Thoracic aorta (tissue), 2 donors: ENCODE data around the gene CENPH. TPM values are rescaled to one million over a fixed set of nuclear protein-coding genes. Genes with fewer than 3 reads are reported as not detected.

Experiments
- ATAC-seq: fragments of 150-250 bp; one replicate; pipeline ENCODE4 v1.8.0; 2017; ENCODE audit warnings: low read depth; ENCODE audit not compliant: insufficient number of reproducible peaks, low FRiP score
- DNase-seq: peaks from one replicate; pipeline ENCODE4 v3.0.0-alpha.2; 2020; ENCODE audit warnings: low spot score
- H3K27ac ChIP-seq, 2 donors: fragments of 200-600 bp; sonication (generic); 1 replicate in 1 of 2; 2 replicates in 1 of 2; pipeline ENCODE4 v1.5.1; 2016; ENCODE audit warnings: mild to moderate bottlenecking in 2 of 2, moderate library complexity in 2 of 2
- H3K27me3 ChIP-seq: fragments of 200-600 bp; sonication (generic); replicated peaks from 2 replicates; pipeline ENCODE4 v1.6.0; 2016; ENCODE audit warnings: mild to moderate bottlenecking; ENCODE audit not compliant: insufficient read depth
- H3K36me3 ChIP-seq: fragments of 200-600 bp; sonication (generic); one replicate; pipeline ENCODE4 v1.5.1; 2016
- H3K4me1 ChIP-seq, 2 donors: fragments of 200-600 bp; sonication (generic); 1 replicate in 1 of 2; 2 replicates in 1 of 2; pipeline versions ENCODE4 v1.5.1 to v1.6.0; 2016; ENCODE audit warnings: low read depth in 2 of 2, mild to moderate bottlenecking in 1 of 2; ENCODE audit not compliant: control insufficient read depth in 1 of 2
- H3K4me3 ChIP-seq: fragments of 200-600 bp; sonication (generic); 2 replicates; pipeline ENCODE4 v1.5.1; 2016; ENCODE audit warnings: mild to moderate bottlenecking
- H3K9me3 ChIP-seq: fragments of 200-600 bp; sonication (generic); 2 replicates; pipeline ENCODE4 v1.5.1; 2016
- total RNA-seq, 2 donors: library from RNA; depleted of rRNA; stranded (reverse); fragments of >200 nt; gene quantifications; one replicate each; pipeline versions ENCODE4 v1.1.0 to v1.2.3, GENCODE V29; 2016
- TF ChIP-seq, protein P1 (sequence below): fragments of 200-600 bp; sonication (generic); IDR thresholded peaks from one replicate; pipeline ENCODE4 v1.5.1; 2019; ENCODE audit warnings: antibody characterized with exemption

The CENPH gene
- total RNA-seq, 2 donors from 2014 or later: 1.3 to 1.8 TPM

DNA sequence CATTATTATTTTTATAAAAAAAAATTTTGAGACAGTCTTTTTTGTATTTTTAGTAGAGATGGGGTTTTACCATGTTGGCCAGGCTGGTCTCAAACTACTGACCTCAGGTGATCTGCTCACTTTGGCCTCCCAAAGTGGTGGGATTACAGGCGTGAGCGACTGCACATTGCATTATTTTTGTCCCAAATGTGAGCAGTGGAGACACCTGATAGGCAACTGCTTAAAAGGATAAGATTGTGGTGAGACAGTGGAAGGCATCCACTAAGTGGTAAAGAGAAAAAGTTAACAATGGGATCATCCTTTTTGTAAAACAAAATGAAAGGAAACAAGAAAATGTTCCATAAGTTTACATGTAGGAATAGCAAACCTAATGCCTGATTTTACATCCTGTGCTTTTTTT, 2.0 kb upstream of the CENPH start:
- TF ChIP-seq, protein P1, sequence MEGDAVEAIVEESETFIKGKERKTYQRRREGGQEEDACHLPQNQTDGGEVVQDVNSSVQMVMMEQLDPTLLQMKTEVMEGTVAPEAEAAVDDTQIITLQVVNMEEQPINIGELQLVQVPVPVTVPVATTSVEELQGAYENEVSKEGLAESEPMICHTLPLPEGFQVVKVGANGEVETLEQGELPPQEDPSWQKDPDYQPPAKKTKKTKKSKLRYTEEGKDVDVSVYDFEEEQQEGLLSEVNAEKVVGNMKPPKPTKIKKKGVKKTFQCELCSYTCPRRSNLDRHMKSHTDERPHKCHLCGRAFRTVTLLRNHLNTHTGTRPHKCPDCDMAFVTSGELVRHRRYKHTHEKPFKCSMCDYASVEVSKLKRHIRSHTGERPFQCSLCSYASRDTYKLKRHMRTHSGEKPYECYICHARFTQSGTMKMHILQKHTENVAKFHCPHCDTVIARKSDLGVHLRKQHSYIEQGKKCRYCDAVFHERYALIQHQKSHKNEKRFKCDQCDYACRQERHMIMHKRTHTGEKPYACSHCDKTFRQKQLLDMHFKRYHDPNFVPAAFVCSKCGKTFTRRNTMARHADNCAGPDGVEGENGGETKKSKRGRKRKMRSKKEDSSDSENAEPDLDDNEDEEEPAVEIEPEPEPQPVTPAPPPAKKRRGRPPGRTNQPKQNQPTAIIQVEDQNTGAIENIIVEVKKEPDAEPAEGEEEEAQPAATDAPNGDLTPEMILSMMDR: no peak
- Histone ChIP-seq H3K36me3 (no peaks in the 10 kb centered on the region), H3K4me3 (no peak overlapping the region), H3K9me3 (no peaks in the 10 kb centered on the region), H3K27ac (no peak overlapping the region), H3K27me3 (no peaks in the 10 kb centered on the region), H3K4me1 (peaks cover 7 to 14% of the 10 kb centered on the region in 2 donors)
- DNase-seq: no peak
- ATAC-seq: no peak

DNA sequence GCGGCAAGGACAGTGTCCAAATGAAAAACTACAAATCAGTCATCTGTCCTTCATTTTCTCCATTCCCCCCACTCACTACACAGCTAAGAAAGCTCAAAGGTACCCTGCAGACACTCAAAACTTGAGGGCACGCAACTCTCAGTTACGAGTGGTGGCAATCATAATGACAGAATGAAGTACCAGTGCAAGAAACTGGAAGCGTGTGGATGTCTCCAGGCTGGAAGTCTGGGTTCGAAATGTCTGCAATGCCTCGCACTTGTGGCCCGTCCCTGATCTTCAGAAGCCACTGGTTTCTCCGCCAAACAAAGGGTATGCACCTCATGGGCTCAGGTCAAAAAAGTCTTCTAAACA, 597 bp upstream of the CENPH start:
- Histone ChIP-seq H3K9me3 (no peaks in the 10 kb centered on the region), H3K4me1 (peaks cover 7 to 14% of the 10 kb centered on the region in 2 donors), H3K4me3 (peak overlapping the region; percentile 81), H3K27me3 (no peaks in the 10 kb centered on the region), H3K36me3 (no peaks in the 10 kb centered on the region), H3K27ac (peak overlapping the region; percentile 64 to 66)
- DNase-seq (no peak), ATAC-seq (no peak)
- TF ChIP-seq, protein P1: no peak

DNA sequence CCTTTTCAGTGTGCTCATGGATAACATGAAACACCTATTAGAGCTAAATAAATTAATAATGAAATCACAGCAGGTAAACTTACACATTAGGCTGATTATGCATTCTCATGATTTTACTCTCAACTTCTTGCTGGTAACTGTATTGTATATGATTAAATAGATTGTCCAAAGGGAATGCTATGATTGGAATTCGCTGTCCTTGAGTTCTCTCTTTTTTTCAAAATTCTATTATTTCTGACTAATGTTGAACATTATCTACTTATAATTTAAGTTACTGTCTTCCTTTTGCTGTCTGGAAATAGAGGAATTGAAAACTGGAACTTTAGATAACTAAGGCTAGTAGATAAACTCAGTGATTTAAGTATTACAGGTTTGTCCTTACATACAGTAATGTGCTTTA, 13.1 kb downstream of the CENPH start:
- H3K4me1 ChIP-seq: no peaks in the 10 kb centered on the region
- TF ChIP-seq, protein P1: no peak
- DNase-seq (no peak), ATAC-seq (no peak)
- H3K4me3 ChIP-seq: no peak overlapping the region
- no peaks in the 10 kb centered on the region for H3K27me3 ChIP-seq
- H3K27ac ChIP-seq: no peak overlapping the region
- no peaks in the 10 kb centered on the region for H3K36me3 ChIP-seq
- no peaks in the 10 kb centered on the region for H3K9me3 ChIP-seq

DNA sequence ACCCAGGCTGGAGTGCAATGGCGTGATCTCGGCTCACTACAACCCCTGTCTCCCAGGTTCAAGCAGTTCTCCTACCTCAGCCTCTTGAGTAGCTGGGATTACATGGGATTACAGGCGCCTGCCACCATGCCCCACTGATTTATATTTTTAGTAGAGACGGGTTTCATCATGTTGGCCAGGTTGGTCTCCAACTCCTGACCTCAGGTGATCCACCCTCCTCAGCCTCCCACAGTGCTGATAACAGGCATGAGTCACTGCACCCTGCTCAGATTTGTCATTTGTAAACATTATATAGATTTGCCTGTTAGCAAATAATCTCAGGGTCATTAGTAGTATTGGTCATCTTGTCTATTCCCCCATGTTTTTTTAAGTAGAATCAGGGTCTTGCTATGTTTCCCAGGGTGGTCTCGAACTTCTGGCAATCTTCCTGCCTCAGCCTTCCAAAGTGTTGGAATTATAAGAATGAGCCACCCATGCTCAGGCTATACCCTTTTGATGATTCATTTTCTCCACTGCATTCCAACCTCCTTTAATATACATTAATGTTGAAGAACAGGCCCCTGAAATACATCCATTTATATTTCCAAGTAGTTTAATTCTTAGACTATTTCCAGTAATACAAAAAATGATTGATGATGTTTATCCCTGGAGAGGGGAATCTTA, 17.3 kb downstream of the CENPH start:
- H3K36me3 ChIP-seq: no peaks in the 10 kb centered on the region
- DNase-seq: no peak
- no peaks in the 10 kb centered on the region for H3K4me1 ChIP-seq
- no peak overlapping the region for H3K4me3 ChIP-seq
- H3K9me3 ChIP-seq: no peaks in the 10 kb centered on the region
- TF ChIP-seq, protein P1: no peak
- H3K27me3 ChIP-seq: no peaks in the 10 kb centered on the region
- H3K27ac ChIP-seq: no peak overlapping the region
- ATAC-seq: no peak

DNA sequence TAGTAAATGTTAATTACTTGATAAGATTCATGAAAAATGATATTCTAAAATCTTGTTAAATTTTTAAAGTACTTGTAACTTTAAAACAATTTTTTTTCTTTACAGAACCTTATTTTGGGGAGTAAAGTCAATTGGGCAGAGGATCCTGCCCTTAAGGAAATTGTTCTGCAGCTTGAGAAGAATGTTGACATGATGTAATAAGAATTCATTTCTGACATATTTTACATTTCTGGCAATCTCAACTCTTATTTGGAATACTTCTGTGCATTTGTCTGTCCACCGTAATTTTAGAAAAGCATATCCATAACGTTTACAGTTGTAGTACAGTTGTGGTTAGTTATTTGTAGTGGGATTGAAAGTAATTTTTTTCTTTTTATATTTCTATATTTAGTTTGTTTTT, 20.2 kb downstream of the CENPH start:
- H3K36me3 ChIP-seq: no peaks in the 10 kb centered on the region
- no peaks in the 10 kb centered on the region for H3K4me1 ChIP-seq
- H3K9me3 ChIP-seq: no peaks in the 10 kb centered on the region
- DNase-seq (no peak), ATAC-seq (no peak)
- H3K4me3 ChIP-seq: no peak overlapping the region
- no peaks in the 10 kb centered on the region for H3K27me3 ChIP-seq
- TF ChIP-seq, protein P1: no peak
- no peak overlapping the region for H3K27ac ChIP-seq
